NOMO-1 (cell line): ENCODE measurements around the gene STX16.

Experiments
- DNase-seq, 2 experiments: peaks; one replicate each; lab custom pipeline; 2025; ENCODE audit not compliant: unreplicated experiment in 2 of 2; lab: John Stamatoyannopoulos, UW

The STX16 gene

DNA sequence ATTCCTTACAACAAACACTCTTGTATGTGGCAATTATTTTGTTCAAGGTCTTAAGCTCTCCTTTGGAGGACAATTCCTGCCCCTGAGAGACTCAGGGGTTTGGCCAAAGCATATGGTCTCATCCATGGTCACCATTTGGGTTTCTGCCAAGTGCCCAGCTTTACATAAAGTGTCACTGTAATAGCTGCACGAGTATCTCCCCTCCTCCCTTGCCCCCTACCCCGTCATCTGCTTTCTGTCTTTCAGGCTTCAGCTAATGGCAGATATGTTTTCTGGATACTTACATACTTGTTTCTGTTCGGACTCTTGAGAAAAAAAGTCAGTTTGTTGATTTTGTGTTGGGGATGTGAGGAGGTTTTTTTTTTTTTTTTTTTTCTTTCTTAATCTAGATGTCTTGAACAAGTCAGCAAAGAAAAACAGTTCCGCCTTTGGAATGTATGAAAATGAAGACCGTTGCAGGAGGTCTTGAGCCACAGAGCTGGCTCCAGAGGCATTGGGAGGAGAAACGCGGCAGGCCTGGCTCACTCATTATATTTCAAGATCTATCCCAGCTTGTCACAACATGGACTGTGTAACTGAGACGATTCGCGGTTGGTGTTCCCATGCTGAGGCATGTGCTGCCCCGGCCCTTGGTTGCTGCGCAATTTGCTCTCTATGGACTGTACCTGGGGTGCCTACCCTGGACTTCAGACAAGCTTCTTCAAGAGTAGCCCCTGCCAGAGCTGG is 32.6 kb upstream of the STX16 start:
- DNase-seq: no peak

GRCh38 chr20:58619077-58619863 is 31.8 kb upstream of the STX16 start:
- DNase-seq: no peak

DNA sequence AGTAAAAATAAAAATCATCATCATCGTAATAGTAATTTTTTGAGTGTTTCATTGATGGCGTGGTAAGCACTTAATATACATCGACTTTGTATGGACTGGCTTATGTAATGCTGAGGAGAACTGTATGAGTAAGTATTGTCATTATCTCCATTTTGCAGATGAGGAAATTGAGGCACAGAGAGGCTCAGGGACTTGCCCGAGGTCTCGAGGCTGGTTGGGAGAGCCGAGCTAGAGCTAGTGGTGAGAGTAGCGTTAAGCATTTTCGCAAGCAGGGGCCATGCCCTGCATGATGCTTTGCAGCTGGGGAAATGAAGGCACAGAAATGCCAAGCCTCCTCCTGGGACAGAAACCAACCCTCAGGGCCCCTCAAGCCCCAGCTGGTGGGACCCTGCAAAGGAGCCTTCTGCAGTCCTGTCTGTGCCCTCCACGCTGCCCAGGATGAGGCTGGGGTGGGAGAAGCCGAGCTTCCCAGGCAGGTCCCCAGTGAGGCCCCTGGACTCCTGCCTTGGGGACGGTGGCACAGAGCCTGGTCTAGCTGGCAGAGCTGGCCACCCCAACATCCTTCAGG is 31.1 kb upstream of the STX16 start:
- no peak for DNase-seq

DNA sequence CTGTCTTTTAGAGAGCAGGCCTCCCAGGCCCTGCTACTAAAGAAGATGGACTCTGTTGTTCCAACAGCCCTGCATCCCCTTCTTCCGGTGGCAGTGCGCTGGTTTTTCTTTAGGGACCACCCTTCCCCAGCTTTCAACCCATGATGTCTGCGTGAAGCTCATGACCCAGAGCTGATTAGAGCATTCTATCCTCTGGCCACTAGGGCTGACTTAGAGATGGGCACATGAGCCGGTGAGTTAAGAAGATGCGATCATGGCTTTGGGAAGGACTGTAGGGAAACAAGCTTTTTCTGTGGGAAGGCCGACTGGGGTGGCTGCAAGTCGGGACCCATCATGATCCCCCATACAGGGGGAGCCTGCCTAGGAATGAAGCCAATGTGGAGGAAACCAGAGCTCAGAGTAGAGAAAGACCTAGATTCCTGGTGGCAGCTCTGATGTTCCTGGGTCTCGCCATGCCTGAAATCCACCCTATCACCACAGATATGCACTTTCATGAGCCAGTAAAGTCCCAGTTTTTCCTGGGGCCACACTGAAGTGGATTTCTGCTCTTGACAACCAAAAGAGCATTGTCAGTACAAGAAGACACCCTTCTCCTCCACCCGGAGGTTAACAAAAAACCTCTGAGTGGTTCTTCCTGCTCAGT is 29.1 kb upstream of the STX16 start:
- DNase-seq: no peak

GRCh38 chr20:58622671-58623578 is 28.2 kb upstream of the STX16 start:
- DNase-seq: no peak

DNA sequence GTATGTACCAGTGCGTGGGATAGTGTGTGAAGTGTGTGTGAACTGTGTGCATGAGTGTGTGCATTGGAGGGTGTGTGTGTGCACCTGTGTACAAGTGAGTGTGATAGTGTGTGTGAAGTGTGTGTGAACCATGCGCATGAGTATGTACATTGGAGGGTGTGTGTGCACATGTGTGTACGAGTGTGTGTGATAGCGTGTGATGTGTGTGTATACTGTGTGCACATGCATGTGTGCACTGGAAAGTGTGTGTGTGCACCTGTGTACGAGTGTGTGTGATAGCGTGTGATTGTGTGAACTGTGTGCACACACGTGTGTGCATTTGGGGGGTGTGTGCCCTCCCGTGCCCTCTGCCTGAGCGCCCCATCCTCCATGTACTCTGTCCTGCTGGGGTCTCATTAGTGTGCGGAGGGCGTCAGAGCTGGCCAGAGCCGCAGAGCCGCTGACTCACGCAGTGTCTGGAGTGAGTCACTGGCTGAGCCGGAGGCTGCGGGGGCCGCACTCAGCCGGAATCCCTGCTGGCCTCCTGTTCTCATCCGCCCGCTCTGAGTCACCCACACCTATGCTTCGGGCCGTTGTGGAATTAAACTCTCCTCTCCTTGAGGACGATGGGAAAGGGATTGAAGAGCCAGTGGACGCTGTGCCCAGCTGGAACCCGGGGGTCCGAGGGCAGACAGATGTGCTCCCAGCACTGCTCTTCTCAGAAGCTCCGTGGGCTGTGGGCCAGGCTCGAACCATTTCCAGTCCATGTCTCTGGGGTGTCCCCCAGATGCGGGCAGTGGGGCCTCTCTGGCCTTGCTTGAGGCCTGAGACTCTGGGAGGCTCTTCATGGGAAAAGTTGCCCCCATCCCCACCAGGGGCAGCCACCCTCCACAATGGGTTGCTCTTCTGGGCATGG is 27.3 kb upstream of the STX16 start:
- DNase-seq: peak; percentile 14 to 24

GRCh38 chr20:58624687-58625086 is 26.4 kb upstream of the STX16 start:
- no peak for DNase-seq

DNA sequence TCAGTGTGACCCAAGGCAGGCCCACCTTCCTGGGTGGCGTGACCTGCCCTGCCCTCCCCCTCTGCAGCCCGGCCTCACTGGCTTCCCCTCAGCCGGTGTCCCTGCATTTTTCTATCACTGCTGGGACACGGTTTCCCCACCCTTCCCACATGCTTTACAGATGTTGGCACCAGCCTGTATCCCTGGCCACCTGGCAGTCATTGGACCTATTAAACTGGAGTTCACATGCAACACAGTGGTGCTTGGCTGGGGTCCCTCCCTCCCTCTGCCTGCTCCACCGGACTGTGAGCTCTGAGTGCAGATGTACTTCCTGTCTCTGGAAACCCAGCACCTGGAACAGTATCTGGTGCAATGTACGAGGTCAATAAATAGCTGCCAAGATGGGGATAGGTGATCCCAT is 25.5 kb upstream of the STX16 start:
- DNase-seq: no peak

DNA sequence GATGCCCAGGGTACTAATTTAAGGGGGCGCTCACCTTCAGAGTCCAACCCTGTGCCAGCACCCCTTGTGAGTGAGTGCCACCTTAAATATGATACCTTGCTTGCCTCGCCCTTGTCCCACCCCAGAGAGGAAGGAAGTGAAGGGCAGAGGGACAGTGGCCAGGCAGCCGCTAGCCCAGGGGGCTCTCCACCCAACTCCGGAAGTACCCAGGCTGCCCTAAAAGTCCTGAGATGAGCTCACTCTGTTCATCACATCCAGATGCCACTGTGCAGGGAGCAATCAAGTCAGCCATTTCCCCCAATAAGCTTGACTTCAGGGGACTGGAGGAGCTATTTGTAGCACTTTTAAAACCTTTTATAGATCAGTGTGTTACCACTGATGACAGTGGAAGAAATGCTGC is 25.0 kb upstream of the STX16 start:
- DNase-seq: no peak

DNA sequence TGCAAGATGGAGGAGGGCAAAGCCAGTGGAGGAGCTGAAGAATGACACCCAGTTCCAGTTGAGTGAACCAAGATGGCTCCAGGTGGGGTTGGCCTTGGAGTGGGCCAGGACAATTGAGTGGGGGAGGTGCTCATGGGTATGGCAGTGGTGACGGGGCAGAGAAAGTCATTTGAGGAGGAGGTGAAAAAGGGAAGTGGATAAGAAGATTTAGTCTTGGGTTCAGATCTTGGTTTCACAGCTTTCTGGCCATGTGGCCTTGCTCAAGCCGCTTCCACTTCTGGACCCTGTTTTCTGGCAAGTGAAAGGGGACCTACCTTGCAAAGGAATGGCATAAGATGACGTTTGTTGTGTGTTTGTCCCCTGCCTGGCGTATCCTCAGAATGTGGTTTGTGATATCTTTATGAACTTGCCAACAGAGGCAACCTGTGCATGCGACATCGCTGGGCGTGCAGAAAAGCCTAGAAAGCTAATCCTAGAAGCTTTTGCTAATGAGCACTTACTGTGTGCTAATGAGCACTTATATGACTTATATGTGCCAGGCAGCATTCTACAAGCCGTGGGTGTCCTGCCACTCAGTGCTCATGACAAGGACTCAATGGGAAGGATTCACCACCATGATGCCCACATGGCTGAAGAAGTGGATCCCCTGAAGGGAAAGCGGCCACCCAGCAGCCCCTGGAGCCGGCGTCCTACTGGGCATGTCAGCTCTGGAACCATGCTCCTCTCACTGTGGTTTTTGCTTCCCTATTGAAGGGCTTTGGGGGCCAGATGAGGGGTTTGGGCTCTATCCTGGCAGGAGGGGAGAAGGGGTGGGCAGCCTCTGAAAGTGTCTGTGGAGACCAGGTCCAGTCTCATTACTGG is 23.6 kb upstream of the STX16 start:
- DNase-seq: no peak

DNA sequence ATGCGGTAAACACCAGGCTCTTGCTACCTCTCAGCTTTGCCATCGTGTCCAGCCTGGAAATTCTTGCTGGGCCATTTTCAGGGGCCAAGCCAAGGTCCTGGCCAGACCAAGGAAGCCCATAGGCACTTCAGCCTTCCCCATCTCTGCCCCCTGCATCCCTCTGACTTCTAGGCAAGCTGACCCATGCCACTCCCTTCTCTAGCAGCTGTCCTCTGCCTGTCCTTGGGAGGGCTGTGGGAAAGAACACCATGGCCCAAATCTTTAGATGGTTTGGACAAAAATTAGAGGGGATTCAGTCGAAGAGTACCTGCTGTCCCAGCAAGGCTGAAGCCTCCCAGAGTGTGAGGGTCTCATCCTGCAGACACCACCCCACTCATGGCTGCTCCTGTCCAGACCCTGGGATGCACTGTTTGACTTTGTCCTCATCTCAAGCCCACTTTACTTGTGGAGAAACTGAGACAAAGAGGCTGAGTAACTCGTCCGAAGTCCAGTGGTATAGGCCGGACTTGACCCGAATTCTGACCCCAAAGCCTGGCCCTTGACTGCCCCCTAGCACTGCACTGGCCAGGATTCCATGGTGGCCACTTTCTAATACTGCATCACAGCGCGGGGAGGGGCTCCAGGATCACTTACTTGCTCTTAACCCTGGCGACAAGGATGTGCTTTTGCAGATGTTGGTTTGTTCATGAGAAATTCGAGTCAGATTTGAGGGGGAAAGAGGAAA is 22.4 kb upstream of the STX16 start:
- DNase-seq: no peak

DNA sequence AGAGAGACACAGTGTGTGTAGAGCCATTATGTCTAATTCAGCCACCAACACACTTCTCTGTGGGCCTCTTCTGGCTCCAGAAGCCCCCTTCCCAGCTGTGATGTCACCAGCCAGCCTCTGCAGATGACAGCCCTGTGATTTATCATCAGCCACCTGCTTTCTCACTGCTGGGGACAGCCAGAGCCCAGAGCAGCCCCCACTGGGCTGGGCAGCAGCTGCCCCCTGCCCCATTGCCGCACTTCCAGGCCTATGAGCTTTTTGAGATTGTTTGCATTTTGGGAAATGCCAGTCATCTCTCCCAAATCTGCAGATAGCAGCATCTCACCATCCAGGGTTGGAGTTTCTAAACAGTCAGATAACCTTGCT is 21.9 kb upstream of the STX16 start:
- DNase-seq: no peak

GRCh38 chr20:58630063-58630462 is 21.0 kb upstream of the STX16 start:
- DNase-seq: no peak

GRCh38 chr20:58633161-58634053 is 17.7 kb upstream of the STX16 start:
- DNase-seq: no peak

GRCh38 chr20:58634059-58634458 is 17.0 kb upstream of the STX16 start:
- no peak for DNase-seq

DNA sequence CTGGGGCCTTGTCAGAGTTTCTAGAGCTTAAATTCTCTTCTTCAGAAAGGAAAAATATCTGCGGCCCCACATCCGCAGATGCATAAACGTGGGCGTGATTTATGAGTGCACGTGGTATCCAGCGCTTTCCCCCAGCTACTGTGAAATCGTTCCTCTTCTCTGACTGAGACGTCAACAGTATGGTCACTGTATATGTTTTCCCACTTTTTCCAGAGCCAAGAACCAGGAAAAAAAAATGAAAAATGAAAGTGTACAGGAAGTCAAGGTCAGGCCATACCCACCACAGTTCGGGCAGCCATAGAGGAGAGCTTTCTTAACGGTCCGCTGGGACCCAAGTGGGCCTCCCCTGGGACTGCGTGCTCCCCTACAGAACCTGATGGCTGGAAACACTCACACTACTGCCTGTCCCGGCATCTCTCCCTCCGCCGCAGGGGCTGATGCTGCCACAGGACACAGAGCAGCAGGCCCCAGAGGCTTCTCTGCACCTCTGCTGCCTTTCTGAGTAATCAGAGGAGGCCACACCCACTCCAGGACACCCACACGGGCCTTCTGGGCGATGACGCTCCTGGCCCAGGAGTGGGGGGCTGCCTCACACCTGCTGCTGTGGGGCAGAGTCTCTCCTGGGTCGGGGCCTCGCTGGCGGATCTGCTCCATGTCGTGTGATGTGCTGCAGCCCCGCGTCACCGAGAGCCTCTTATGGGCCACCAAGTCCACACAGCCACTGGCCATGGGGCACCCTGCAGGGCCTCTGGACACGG is 16.4 kb upstream of the STX16 start:
- DNase-seq: no peak
